HCT116 (cell line): ENCODE data around the gene USP10. TPM values are rescaled to one million over a fixed set of nuclear protein-coding genes. Genes with fewer than 3 reads are reported as not detected.

Experiments
- ATAC-seq: fragments of 200-7000 bp; cut with Tn5 transposase; 2 replicates; pipeline ENCODE4 v1.9.1; 2020; ENCODE audit warnings: mild to moderate bottlenecking, moderate library complexity
- BruUV-seq: library from RNA; stranded (reverse); fragments of 400-500 nt; replicated peaks from 2 replicates; lab custom pipeline; 2021; lab: Mats Ljungman, UMichigan
- CTCF ChIA-PET: fragments of 300-600 bp; sonication (Branson Sonifier 250); formaldehyde crosslinking; loops from one replicate; lab custom pipeline; 2021; ENCODE audit warnings: antibody characterized with exemption; lab: Charles Lee
- POLR2A ChIA-PET: fragments of 300-600, 350-600 bp; sonication (Branson Sonifier 250); formaldehyde crosslinking; loops from one replicate; lab custom pipeline; 2021; ENCODE audit warnings: antibody characterized with exemption; lab: Charles Lee
- RAD21 ChIA-PET, 2 experiments: fragments of 300-600 bp; sonication (Branson Sonifier 250); formaldehyde crosslinking; loops; one replicate each; lab custom pipeline; 2023; ENCODE audit warnings: low total read pairs in 2 of 2; ENCODE audit not compliant: uncharacterized antibody in 2 of 2, unreplicated experiment in 2 of 2, low non-redundant PET in 1 of 2; lab: Charles Lee
- DNase-seq: peaks from one replicate; pipeline ENCODE4 v3.0.0-alpha.2; 2010; ENCODE audit warnings: low read depth, low spot score
- H2AFZ ChIP-seq: fragments of 200-600 bp; shearing (Covaris generic), sonication (generic); 2 replicates; pipeline ENCODE4 v1.6.1; 2017; ENCODE audit warnings: low read depth, mixed run types, mixed read lengths, antibody characterized with exemption, low read length; ENCODE audit not compliant: poor library complexity, severe bottlenecking
- H3K27ac ChIP-seq: 2 replicates; pipeline ENCODE4 v1.5.1; 2012; ENCODE audit warnings: low read depth, low read length
- H3K27me3 ChIP-seq: fragments of 200-600 bp; sonication (generic); 2 replicates; pipeline ENCODE4 v1.6.1; 2016; ENCODE audit warnings: mixed run types, low read length, mixed read lengths; ENCODE audit not compliant: insufficient read depth
- H3K36me3 ChIP-seq, 2 experiments: fragments of 200-500 bp in 1 of 2; fragments of 200-600 bp in 1 of 2; sonication (Bioruptor generic) in 1 of 2; sonication (generic) in 1 of 2; 2 replicates each; pipeline versions ENCODE4 v1.5.1 to v1.6.1; 2014 to 2016; ENCODE audit warnings: low read length in 2 of 2, inconsistent platforms in 1 of 2, mixed read lengths in 1 of 2, mixed run types in 1 of 2; ENCODE audit not compliant: insufficient read depth in 2 of 2, control insufficient read depth in 1 of 2
- H3K4me1 ChIP-seq, 2 experiments: fragments of 200-600 bp in 1 of 2; sonication (generic) in 1 of 2; 2 replicates each; pipeline versions ENCODE4 v1.5.1 to v1.6.1; 2012 to 2017; ENCODE audit warnings: low read length in 2 of 2, inconsistent platforms in 1 of 2, mild to moderate bottlenecking in 1 of 2, mixed read lengths in 1 of 2, mixed run types in 1 of 2, moderate library complexity in 1 of 2; ENCODE audit not compliant: insufficient read depth in 2 of 2, control insufficient read depth in 1 of 2
- H3K4me2 ChIP-seq: fragments of 200-600 bp; sonication (generic); 2 replicates; pipeline ENCODE4 v1.6.1; 2017; ENCODE audit warnings: mixed run types, low read length, mixed read lengths
- H3K4me3 ChIP-seq, 2 experiments: fragments of 200-600 bp in 1 of 2; sonication (generic) in 1 of 2; replicated peaks in 1 of 2; 2 replicates each; pipeline ENCODE4 v1.5.1; 2011 to 2016; ENCODE audit warnings: low read length in 2 of 2, control low read depth in 1 of 2, low read depth in 1 of 2, mild to moderate bottlenecking in 1 of 2, mixed read lengths in 1 of 2, mixed run types in 1 of 2
- H3K79me2 ChIP-seq: fragments of 200-600 bp; sonication (generic); 2 replicates; pipeline ENCODE4 v1.6.1; 2017; ENCODE audit warnings: mild to moderate bottlenecking, mixed run types, low read length, moderate library complexity, mixed read lengths; ENCODE audit not compliant: insufficient read depth
- H3K9ac ChIP-seq: fragments of 200-600 bp; sonication (generic); 2 replicates; pipeline ENCODE4 v1.6.1; 2016; ENCODE audit warnings: low read length, mixed read lengths
- H3K9me2 ChIP-seq: fragments of 200-600 bp; sonication (generic), shearing (Covaris generic); 2 replicates; pipeline ENCODE4 v1.6.1; 2017; ENCODE audit warnings: mixed run types, mild to moderate bottlenecking, moderate library complexity; ENCODE audit not compliant: insufficient read depth
- H3K9me3 ChIP-seq, 2 experiments: fragments of 200-500 bp in 1 of 2; fragments of 200-600 bp in 1 of 2; sonication (Bioruptor generic) in 1 of 2; sonication (generic) in 1 of 2; 2 replicates each; pipeline ENCODE4 v1.6.1; 2014 to 2017; ENCODE audit warnings: low read length in 2 of 2, mixed read lengths in 2 of 2, inconsistent platforms in 1 of 2, low read depth in 1 of 2, mild to moderate bottlenecking in 1 of 2, mixed run types in 1 of 2, moderate library complexity in 1 of 2; ENCODE audit not compliant: control insufficient read depth in 1 of 2, insufficient read depth in 1 of 2
- H4K20me1 ChIP-seq: fragments of 200-600 bp; sonication (generic), shearing (Covaris generic); 2 replicates; pipeline ENCODE4 v1.6.1; 2017; ENCODE audit warnings: mixed run types, mild to moderate bottlenecking, moderate library complexity; ENCODE audit not compliant: insufficient read depth
- ATF3 ChIP-seq: IDR thresholded peaks from 2 replicates; pipeline ENCODE4 v1.6.1; 2012
- EZH2 ChIP-seq: fragments of 200-600 bp; sonication (generic); IDR thresholded peaks from 2 replicates; pipeline ENCODE4 v1.6.1; 2017; ENCODE audit warnings: antibody characterized with exemption, mixed run types
- EZH2phosphoT487 ChIP-seq: fragments of 200-600 bp; IDR thresholded peaks from 2 replicates; pipeline ENCODE4 v1.6.1; 2018; ENCODE audit warnings: antibody characterized with exemption, borderline replicate concordance
- FOSL1 ChIP-seq: IDR thresholded peaks from 2 replicates; pipeline ENCODE4 v1.6.1; 2012; ENCODE audit warnings: low read depth
- MAX ChIP-seq: IDR thresholded peaks from 2 replicates; pipeline ENCODE4 v1.6.1; 2012
- POLR2A ChIP-seq: IDR thresholded peaks from 2 replicates; pipeline ENCODE4 v1.7.0; 2011; ENCODE audit warnings: borderline replicate concordance; ENCODE audit not compliant: insufficient read depth, insufficient read length; ENCODE audit errors: extremely low read depth
- POLR2AphosphoS5 ChIP-seq: IDR thresholded peaks from 2 replicates; pipeline ENCODE4 v1.6.1; 2011; ENCODE audit warnings: mild to moderate bottlenecking, low read depth, low read length, moderate library complexity
- SIN3A ChIP-seq: IDR thresholded peaks from 2 replicates; pipeline ENCODE4 v1.6.1; 2012; ENCODE audit warnings: low read depth
- SRF ChIP-seq: IDR thresholded peaks from 2 replicates; pipeline ENCODE4 v1.6.1; 2012; ENCODE audit warnings: low read depth
- TCF7L2 ChIP-seq: IDR thresholded peaks from 2 replicates; pipeline ENCODE4 v1.7.0; 2011; ENCODE audit warnings: borderline replicate concordance, inconsistent platforms; ENCODE audit not compliant: insufficient read depth, insufficient read length; ENCODE audit errors: extremely low read depth
- YY1 ChIP-seq: IDR thresholded peaks from 2 replicates; pipeline ENCODE4 v1.6.1; 2011; ENCODE audit warnings: low read length, low read depth, moderate library complexity, mild to moderate bottlenecking; ENCODE audit not compliant: insufficient replicate concordance; ENCODE audit errors: extremely low read depth
- ZNF274 ChIP-seq: fragments of 200-500 bp; sonication (Bioruptor generic); IDR thresholded peaks from 2 replicates; pipeline ENCODE4 v1.6.1; 2014; ENCODE audit warnings: mild to moderate bottlenecking, low read depth, low read length, inconsistent platforms
- intact Hi-C: fragments of 100-400 bp; cut with micrococcal nuclease; formaldehyde crosslinking; loops from 2 replicates; pipeline ENCODE4 v1.10.0; 2022
- total RNA-seq: library from RNA; stranded (reverse); gene quantifications from one replicate; pipeline ENCODE4 v1.2.1, GENCODE V29; 2021; ENCODE audit not compliant: unreplicated experiment

The USP10 gene
- total RNA-seq, 1 experiment from 2014 or later: 175 TPM

GRCh38 chr16:84808826-84809225, 109.0 kb downstream of the USP10 start:
- no TSS peak for BruUV-seq
- ChIA-PET CTCF (no interaction called here), RAD21 (no interaction called here), POLR2A (interaction anchor here (0.6 kb wide), 1 partner anchor 641 kb away, joined by 3 read pairs; no protein-coding TSS in a partner anchor)
- Histone ChIP-seq H3K9me3 (peaks cover 0 to 5% of the 10 kb centered on the region in 2 experiments; a peak in 1 of 4 replicates), H3K36me3 (no peaks in the 10 kb centered on the region), H3K9me2 (no peaks in the 10 kb centered on the region), H3K79me2 (no peaks in the 10 kb centered on the region), H4K20me1 (no peaks in the 10 kb centered on the region), H3K4me2 (no peak overlapping the region), H3K4me3 (no peak overlapping the region), H3K27ac (no peak overlapping the region), H3K9ac (no peak overlapping the region), H2AFZ (no peak overlapping the region), H3K27me3 (0 out of 2 replicates have a peak, but pooled peaks cover 5% of the 10 kb centered on the region), H3K4me1 (peaks cover 12 to 38% of the 10 kb centered on the region in 2 experiments)
- TF ChIP-seq EZH2: no peak
- no peak for TF ChIP-seq ZNF274
- TF ChIP-seq ATF3: no peak
- no peak for TF ChIP-seq SIN3A
- no peak for TF ChIP-seq TCF7L2
- no peak for TF ChIP-seq YY1
- no peak for TF ChIP-seq MAX
- TF ChIP-seq POLR2AphosphoS5: no peak
- no peak for TF ChIP-seq POLR2A
- no peak for TF ChIP-seq EZH2phosphoT487
- no peak for TF ChIP-seq FOSL1
- TF ChIP-seq SRF: no peak
- DNase-seq (no peak), ATAC-seq (peak; percentile 24; the same call in 1 of the 2 replicates)
- intact Hi-C loops: no loop called here
